T-cell (primary cell): ENCODE results near the gene NFX1. TPM values are rescaled to one million over a fixed set of nuclear protein-coding genes. Genes with fewer than 3 reads are reported as not detected.

Source experiments
- ATAC-seq, 4 experiments: fragments of 200-7000 bp in 3 of 4; fragments of 150-1000 bp in 1 of 4; cut with Tn5 transposase; replicated peaks in 1 of 4; 1 replicate in 3 of 4; 2 replicates in 1 of 4; pipeline ENCODE4 v1.10.0; 2021; ENCODE audit warnings: moderate library complexity in 3 of 4, mild to moderate bottlenecking in 2 of 4, moderate number of reproducible peaks in 1 of 4
- CTCF ChIA-PET, 2 donors: fragments of 300-600 bp; sonication (Branson Sonifier 250); formaldehyde crosslinking; loops; one replicate each; lab custom pipeline; 2022; ENCODE audit warnings: antibody characterized with exemption in 2 of 2; lab: Charles Lee
- POLR2A ChIA-PET, 2 donors: fragments of 300-600 bp; sonication (Branson Sonifier 250); formaldehyde crosslinking; loops; one replicate each; lab custom pipeline; 2022; ENCODE audit warnings: antibody characterized with exemption in 2 of 2; lab: Charles Lee
- DNase-seq, 35 experiments: peaks; one replicate each; pipeline versions ENCODE4 v3.0.0 to v3.0.0-alpha.2; 2013 to 2023
- H3K27ac ChIP-seq: one replicate; pipeline ENCODE4 v1.5.1; 2013; ENCODE audit warnings: low read length
- H3K27me3 ChIP-seq, 2 experiments: replicated peaks in 1 of 2; 1 replicate in 1 of 2; 2 replicates in 1 of 2; pipeline versions ENCODE4 v1.6.1 to v1.7.0; 2013; ENCODE audit warnings: low read length in 1 of 2, mixed read lengths in 1 of 2; ENCODE audit not compliant: control insufficient read depth in 2 of 2, insufficient read depth in 2 of 2; ENCODE audit errors: extremely low read depth in 1 of 2
- H3K36me3 ChIP-seq, 2 donors: 1 replicate in 1 of 2; 2 replicates in 1 of 2; pipeline versions ENCODE4 v1.6.1 to v1.7.0; 2013; ENCODE audit warnings: low read length in 1 of 2; ENCODE audit not compliant: control insufficient read depth in 2 of 2, insufficient read depth in 1 of 2; ENCODE audit errors: extremely low read depth in 1 of 2
- H3K4me1 ChIP-seq, 2 experiments: 1 replicate in 1 of 2; 2 replicates in 1 of 2; pipeline versions ENCODE4 v1.6.1 to v1.7.0; 2013; ENCODE audit warnings: low read length in 2 of 2, mixed read lengths in 1 of 2; ENCODE audit not compliant: insufficient read depth in 2 of 2, control insufficient read depth in 1 of 2; ENCODE audit errors: extremely low read depth in 1 of 2
- H3K4me3 ChIP-seq, 2 donors: 1 replicate in 1 of 2; 2 replicates in 1 of 2; pipeline versions ENCODE4 v1.5.1 to v1.7.0; 2013; ENCODE audit warnings: mild to moderate bottlenecking in 2 of 2, low read length in 1 of 2, moderate library complexity in 1 of 2; ENCODE audit not compliant: control insufficient read depth in 1 of 2; ENCODE audit errors: extremely low read depth in 1 of 2
- H3K9me3 ChIP-seq: 2 replicates; pipeline ENCODE4 v1.7.0; 2013
- H3K27ac Mint-ChIP-seq, 2 donors: one replicate each; pipeline ENCODE4 v1.8.0; 2020 to 2021; ENCODE audit warnings: mild to moderate bottlenecking in 2 of 2, mixed read lengths in 2 of 2
- H3K27me3 Mint-ChIP-seq, 2 donors: one replicate each; pipeline ENCODE4 v1.8.0; 2021 to 2022; ENCODE audit warnings: mixed read lengths in 2 of 2
- H3K36me3 Mint-ChIP-seq: one replicate; pipeline ENCODE4 v1.8.0; 2021; ENCODE audit warnings: mixed read lengths
- H3K4me1 Mint-ChIP-seq, 3 donors: one replicate each; pipeline ENCODE4 v1.8.0; 2020 to 2022; ENCODE audit warnings: mixed read lengths in 3 of 3, mild to moderate bottlenecking in 1 of 3
- H3K4me3 Mint-ChIP-seq, 3 donors: one replicate each; pipeline ENCODE4 v1.8.0; 2020 to 2022; ENCODE audit warnings: mild to moderate bottlenecking in 3 of 3, mixed read lengths in 3 of 3, moderate library complexity in 3 of 3
- H3K9me3 Mint-ChIP-seq, 3 donors: one replicate each; pipeline ENCODE4 v1.8.0; 2020 to 2022; ENCODE audit warnings: mixed read lengths in 3 of 3
- WGBS: methylation state at CpG from one replicate; pipeline ENCODE4 v1.1.5; 2013; ENCODE audit warnings: missing lambda C conversion rate; ENCODE audit not compliant: insufficient coverage; 5-methylcytosine and 5-hydroxymethylcytosine counted together
- total RNA-seq, 35 experiments: library from RNA in 6 of 35; stranded (reverse) in 6 of 35; fragments of 120-200 nt in 1 of 35; gene quantifications; one replicate each; pipeline versions ENCODE4 v1.2.1 to v1.2.4 and lab custom pipeline; 2013 to 2026

The NFX1 gene
- total RNA-seq, 5 donors from 2014 or later (not counting 1 experiment from before 2014, with no cell fraction given) = 41.5 to 55.8 (median 48.5) TPM

GRCh38 chr9:33346564-33346963 is 56.2 kb downstream of the NFX1 start:
- peaks cover 49% of the 10 kb centered on the region for H3K36me3 Mint-ChIP-seq
- Histone ChIP-seq H3K27ac (no peak overlapping the region), H3K36me3 (peaks cover 7 to 69% of the 10 kb centered on the region in 2 donors), H3K9me3 (no peaks in the 10 kb centered on the region), H3K4me3 (no peak overlapping the region), H3K27me3 (no peaks in the 10 kb centered on the region), H3K4me1 (no peaks in the 10 kb centered on the region)
- H3K27me3 Mint-ChIP-seq = no peaks in the 10 kb centered on the region
- ATAC-seq (no peak), DNase-seq (no peak)
- H3K9me3 Mint-ChIP-seq = no peaks in the 10 kb centered on the region
- POLR2A ChIA-PET = no interaction called here
- no peak overlapping the region for H3K4me3 Mint-ChIP-seq
- no peaks in the 10 kb centered on the region for H3K4me1 Mint-ChIP-seq
- CTCF ChIA-PET = no interaction called here
- 100% methylated on average over 1 of the region's 4 CpGs for WGBS
- no peak overlapping the region for H3K27ac Mint-ChIP-seq

DNA sequence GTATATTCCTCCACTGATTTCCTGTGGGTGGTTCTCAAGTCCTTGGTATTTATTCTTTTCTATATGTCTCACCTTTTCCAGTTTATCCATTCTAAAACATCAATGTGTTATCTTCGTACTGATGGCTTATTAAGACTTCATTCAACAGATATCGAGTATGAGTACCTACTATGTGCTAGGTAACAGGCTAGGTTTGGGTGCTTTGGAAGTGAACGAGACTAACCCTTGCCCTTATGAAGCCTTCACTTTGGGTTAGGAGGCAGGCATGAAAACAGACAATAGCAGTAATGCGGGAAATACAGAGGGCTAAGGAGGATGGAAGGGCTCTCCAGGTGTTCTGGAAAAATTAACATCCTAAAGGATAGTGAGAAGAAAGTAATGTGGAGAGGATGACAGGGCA is 58.7 kb downstream of the NFX1 start:
- Mint-ChIP-seq H3K27me3 (no peaks in the 10 kb centered on the region), H3K36me3 (peaks cover 48% of the 10 kb centered on the region), H3K4me3 (no peak overlapping the region), H3K4me1 (peaks cover 0 to under 1% (median 0%) of the 10 kb centered on the region in 3 donors), H3K9me3 (no peaks in the 10 kb centered on the region), H3K27ac (no peak overlapping the region)
- ATAC-seq = no peak
- no peaks in the 10 kb centered on the region for H3K9me3 ChIP-seq
- no peak overlapping the region for H3K4me3 ChIP-seq
- H3K27me3 ChIP-seq = no peaks in the 10 kb centered on the region
- no peak for DNase-seq
- H3K27ac ChIP-seq = no peak overlapping the region
- 94% methylated on average over 2 of the region's 4 CpGs for WGBS
- ChIA-PET CTCF (no interaction called here), POLR2A (interaction anchor here in 1 of 2 donors (0.6 kb wide), 1 partner anchor 70 kb away, joined by 3 read pairs; no protein-coding TSS in a partner anchor)
- H3K4me1 ChIP-seq = no peaks in the 10 kb centered on the region
- H3K36me3 ChIP-seq = peaks cover 7 to 55% of the 10 kb centered on the region in 2 donors

GRCh38 chr9:33349743-33350142 is 59.4 kb downstream of the NFX1 start:
- no peak for DNase-seq
- POLR2A ChIA-PET = no interaction called here
- peaks cover 52% of the 10 kb centered on the region for H3K36me3 Mint-ChIP-seq
- no peak overlapping the region for H3K4me3 Mint-ChIP-seq
- peaks cover 0 to 6% (median 2%) of the 10 kb centered on the region in 3 donors for H3K4me1 Mint-ChIP-seq
- CTCF ChIA-PET = interaction anchor here in 1 of 2 donors (0.6 to 0.7 kb wide), 2 partner anchors 26 to 213 kb away, joined by 5 to 7 read pairs; no protein-coding TSS in a partner anchor
- Histone ChIP-seq H3K9me3 (no peaks in the 10 kb centered on the region), H3K36me3 (peaks cover 7 to 56% of the 10 kb centered on the region in 2 donors), H3K27ac (no peak overlapping the region), H3K4me1 (no peaks in the 10 kb centered on the region), H3K27me3 (no peaks in the 10 kb centered on the region), H3K4me3 (no peak overlapping the region)
- H3K27me3 Mint-ChIP-seq = no peaks in the 10 kb centered on the region
- WGBS = 93% methylated on average over 2 of the region's 2 CpGs
- no peak overlapping the region for H3K27ac Mint-ChIP-seq
- no peaks in the 10 kb centered on the region for H3K9me3 Mint-ChIP-seq
- ATAC-seq = no peak

DNA sequence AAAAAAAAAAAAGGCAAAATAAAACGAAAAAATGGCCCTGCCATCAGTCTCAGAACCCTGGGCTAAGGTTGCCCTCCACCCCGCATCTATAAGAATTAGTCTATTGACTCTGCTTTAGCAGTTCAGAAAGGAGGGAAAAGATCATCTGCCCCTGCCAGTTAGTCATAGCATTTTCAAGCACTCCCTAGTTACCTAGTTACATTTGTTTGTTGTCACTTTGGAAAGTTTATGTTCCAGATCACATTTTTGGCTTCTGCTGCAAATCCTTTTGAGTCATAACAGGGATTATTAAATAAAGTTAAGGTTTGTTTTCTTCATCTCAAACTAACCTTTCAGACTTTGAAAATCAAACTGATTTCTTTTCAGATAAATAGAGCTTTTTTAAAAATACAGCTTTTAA is 60.0 kb downstream of the NFX1 start:
- ATAC-seq (no peak), DNase-seq (no peak)
- no peaks in the 10 kb centered on the region for H3K27me3 Mint-ChIP-seq
- no peak overlapping the region for H3K4me3 Mint-ChIP-seq
- Histone ChIP-seq H3K4me3 (no peak overlapping the region), H3K36me3 (peaks cover 7 to 56% of the 10 kb centered on the region in 2 donors), H3K9me3 (no peaks in the 10 kb centered on the region), H3K27ac (no peak overlapping the region), H3K27me3 (no peaks in the 10 kb centered on the region), H3K4me1 (no peaks in the 10 kb centered on the region)
- H3K9me3 Mint-ChIP-seq = no peaks in the 10 kb centered on the region
- H3K4me1 Mint-ChIP-seq = peaks cover 0 to 10% (median 2%) of the 10 kb centered on the region in 3 donors
- peaks cover 58% of the 10 kb centered on the region for H3K36me3 Mint-ChIP-seq
- WGBS = 100% methylated on average over 1 of the region's 2 CpGs
- ChIA-PET POLR2A (interaction anchor here (0.6 kb wide), 2 partner anchors 87 to 399 kb away, joined by 4 to 8 read pairs; no protein-coding TSS in a partner anchor), CTCF (interaction anchor here in 1 of 2 donors (0.6 to 0.7 kb wide), 2 partner anchors 27 to 214 kb away, joined by 5 to 7 read pairs; no protein-coding TSS in a partner anchor)
- H3K27ac Mint-ChIP-seq = peak overlapping the region in 1 of 2 donors; percentile 12

DNA sequence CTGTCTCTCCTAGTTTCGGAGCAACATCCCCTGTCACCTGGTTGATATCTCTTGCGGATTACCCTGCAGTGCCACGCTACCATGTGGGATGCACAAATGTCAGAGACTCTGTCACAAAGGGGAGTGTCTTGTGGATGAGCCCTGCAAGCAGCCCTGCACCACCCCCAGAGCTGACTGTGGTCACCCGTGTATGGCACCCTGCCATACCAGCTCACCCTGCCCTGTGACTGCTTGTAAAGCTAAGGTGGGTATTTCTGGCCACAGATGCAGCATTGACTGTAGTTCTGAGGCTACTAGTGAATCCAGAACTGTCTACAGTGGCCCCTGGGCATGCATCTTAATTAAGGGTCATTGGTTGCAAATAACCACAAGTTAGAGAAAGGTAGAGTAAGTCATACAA is 61.2 kb downstream of the NFX1 start:
- H3K9me3 Mint-ChIP-seq = no peaks in the 10 kb centered on the region
- peaks cover 0 to 10% (median 2%) of the 10 kb centered on the region in 3 donors for H3K4me1 Mint-ChIP-seq
- POLR2A ChIA-PET = no interaction called here
- H3K36me3 Mint-ChIP-seq = peaks cover 57% of the 10 kb centered on the region
- H3K27me3 ChIP-seq = no peaks in the 10 kb centered on the region
- no peak for DNase-seq
- no peaks in the 10 kb centered on the region for H3K27me3 Mint-ChIP-seq
- H3K9me3 ChIP-seq = no peaks in the 10 kb centered on the region
- H3K27ac Mint-ChIP-seq = no peak overlapping the region
- no peak overlapping the region for H3K4me3 ChIP-seq
- no peak overlapping the region for H3K27ac ChIP-seq
- peaks cover 4 to 47% of the 10 kb centered on the region in 2 donors for H3K36me3 ChIP-seq
- H3K4me1 ChIP-seq = no peaks in the 10 kb centered on the region
- 82% methylated on average over 2 of the region's 4 CpGs for WGBS
- H3K4me3 Mint-ChIP-seq = no peak overlapping the region
- no peak for ATAC-seq
- CTCF ChIA-PET = no interaction called here

- Mint-ChIP-seq H3K36me3 (peaks cover 30% of the 10 kb centered on the region), H3K4me1 (peaks cover 0 to 10% (median 2%) of the 10 kb centered on the region in 3 donors), H3K9me3 (no peaks in the 10 kb centered on the region), H3K4me3 (no peak overlapping the region), H3K27me3 (no peaks in the 10 kb centered on the region), H3K27ac (peak overlapping the region; percentile 13 to 74)
- Histone ChIP-seq H3K4me1 (no peaks in the 10 kb centered on the region), H3K9me3 (no peaks in the 10 kb centered on the region), H3K27ac (no peak overlapping the region), H3K27me3 (no peaks in the 10 kb centered on the region), H3K36me3 (peaks cover 0 to 23% of the 10 kb centered on the region in 2 donors), H3K4me3 (no peak overlapping the region)
- peak in 1 of 4 experiments; percentile 61 for ATAC-seq
- ChIA-PET POLR2A (interaction anchor here in 1 of 2 donors (0.6 kb wide), 1 partner anchor 1022 kb away, joined by 4 read pairs; the partner anchor contains the start of gene MYORG), CTCF (no interaction called here)
- no CpG with 5 or more reads among the region's 5 CpGs for WGBS
- DNase-seq = no peak
These were observed 64.4 kb downstream of the NFX1 start for GRCh38 chr9:33354651-33355211.
